ENCODE data around the gene XRCC3. TPM values are rescaled to one million over a fixed set of nuclear protein-coding genes. Genes with fewer than 3 reads are reported as not detected.

The XRCC3 gene
- total and polyA plus RNA-seq, 10 of the 15 experiments (the other 5 are each of a cell fraction or from before 2014, with no cell fraction given) = 0.37 to 52.0 (median 26.8) TPM

GRCh38 chr14:103668117-103668516, 47.1 kb downstream of the XRCC3 start:
- RAD21 ChIA-PET (ENCODE audit: unreplicated experiment) = no interaction called here
- Histone ChIP-seq H3K27ac (ENCODE audit: control insufficient read depth, insufficient read depth) (no peak overlapping the region), H3K9me3 (replicated peaks; ENCODE audit: control insufficient read depth, insufficient read depth, low read length) (no peaks in the 10 kb centered on the region), H3K27me3 (replicated peaks in 1 of 2; ENCODE audit: control insufficient read depth in 2 of 2, insufficient read depth in 2 of 2, low read length in 1 of 2) (no peaks in the 10 kb centered on the region), H3K4me3 (no peak overlapping the region), H3K79me2 (ENCODE audit: control insufficient read depth, insufficient read depth, low read length) (no peaks in the 10 kb centered on the region), H4K20me1 (ENCODE audit: control insufficient read depth, insufficient read depth) (no peaks in the 10 kb centered on the region), H3K4me2 (ENCODE audit: control insufficient read depth, insufficient read depth) (no peak overlapping the region), H3K36me3 (ENCODE audit: control insufficient read depth in 2 of 2, insufficient read depth in 2 of 2, low read length in 1 of 2) (peaks cover 12 to 30% of the 10 kb centered on the region in 2 experiments), H3K4me1 (ENCODE audit: control insufficient read depth, insufficient read depth, low read length) (no peaks in the 10 kb centered on the region), H3K9ac (ENCODE audit: control insufficient read depth, insufficient read depth, low read length) (no peak overlapping the region), H2AFZ (ENCODE audit: control insufficient read depth, low read depth, low read length) (no peak overlapping the region)
- intact Hi-C loops (cut with micrococcal nuclease; ENCODE audit: unreplicated experiment) (no loop called here), in situ Hi-C loops (cut with MboI) (no loop called here)
- CTCF ChIA-PET = interaction anchor here (1.1 to 1.2 kb wide), 2 partner anchors 9 to 12 kb away, joined by 3 to 4 read pairs; no protein-coding TSS in a partner anchor
- 99% methylated on average over 3 of the region's 3 CpGs for WGBS (ENCODE audit: insufficient coverage, insufficient replicate concordance, low lambda C conversion rate, missing lambda C conversion rate)
- no peak for FAIRE-seq
- no peak for ATAC-seq
- no TSS peak for BruUV-seq (replicated peaks)
- SMC1A ChIA-PET (ENCODE audit: uncharacterized antibody, unreplicated experiment) = interaction anchor here (1.0 to 1.3 kb wide), 2 partner anchors 9 to 12 kb away, joined by 3 read pairs; no protein-coding TSS in a partner anchor
- POLR2A ChIA-PET = no interaction called here
- no peak for DNase-seq (ENCODE audit: low read depth, low spot score)
- TF ChIP-seq ZBTB11 (CRISPR knock-in tag; IDR thresholded peaks at IDR 0.05) (no peak), TBL1XR1 (IDR thresholded peaks at IDR 0.05; ENCODE audit: low read depth, low read length) (no peak), SIN3A (IDR thresholded peaks at IDR 0.05; ENCODE audit: low read depth, low read length) (no peak), TARDBP (IDR thresholded peaks at IDR 0.05; ENCODE audit: borderline replicate concordance) (no peak), NR2C2 (IDR thresholded peaks at IDR 0.05; ENCODE audit: borderline replicate concordance, control insufficient read depth, insufficient read length, low read depth) (no peak), NR2C1 (IDR thresholded peaks at IDR 0.05) (no peak), ZSCAN29 (IDR thresholded peaks at IDR 0.05) (no peak), TCF3 (IDR thresholded peaks at IDR 0.05; ENCODE audit: borderline replicate concordance, insufficient read depth, low read depth, low read length) (no peak), MLLT1 (IDR thresholded peaks at IDR 0.05) (no peak)
- TF ChIP-seq, protein P1, sequence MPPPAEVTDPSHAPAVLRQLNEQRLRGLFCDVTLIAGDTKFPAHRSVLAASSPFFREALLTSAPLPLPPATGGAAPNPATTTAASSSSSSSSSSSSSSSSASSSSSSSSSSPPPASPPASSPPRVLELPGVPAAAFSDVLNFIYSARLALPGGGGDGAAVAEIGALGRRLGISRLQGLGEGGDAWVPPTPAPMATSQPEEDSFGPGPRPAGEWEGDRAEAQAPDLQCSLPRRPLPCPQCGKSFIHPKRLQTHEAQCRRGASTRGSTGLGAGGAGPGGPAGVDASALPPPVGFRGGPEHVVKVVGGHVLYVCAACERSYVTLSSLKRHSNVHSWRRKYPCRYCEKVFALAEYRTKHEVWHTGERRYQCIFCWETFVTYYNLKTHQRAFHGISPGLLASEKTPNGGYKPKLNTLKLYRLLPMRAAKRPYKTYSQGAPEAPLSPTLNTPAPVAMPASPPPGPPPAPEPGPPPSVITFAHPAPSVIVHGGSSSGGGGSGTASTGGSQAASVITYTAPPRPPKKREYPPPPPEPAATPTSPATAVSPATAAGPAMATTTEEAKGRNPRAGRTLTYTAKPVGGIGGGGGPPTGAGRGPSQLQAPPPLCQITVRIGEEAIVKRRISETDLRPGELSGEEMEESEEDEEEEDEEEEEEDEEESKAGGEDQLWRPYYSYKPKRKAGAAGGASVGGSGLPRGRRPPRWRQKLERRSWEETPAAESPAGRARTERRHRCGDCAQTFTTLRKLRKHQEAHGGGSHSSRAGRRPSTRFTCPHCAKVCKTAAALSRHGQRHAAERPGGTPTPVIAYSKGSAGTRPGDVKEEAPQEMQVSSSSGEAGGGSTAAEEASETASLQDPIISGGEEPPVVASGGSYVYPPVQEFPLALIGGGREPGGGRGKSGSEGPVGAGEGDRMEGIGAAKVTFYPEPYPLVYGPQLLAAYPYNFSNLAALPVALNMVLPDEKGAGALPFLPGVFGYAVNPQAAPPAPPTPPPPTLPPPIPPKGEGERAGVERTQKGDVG (CRISPR knock-in tag; IDR thresholded peaks at IDR 0.05) = no peak
- TF ChIP-seq, protein P2, sequence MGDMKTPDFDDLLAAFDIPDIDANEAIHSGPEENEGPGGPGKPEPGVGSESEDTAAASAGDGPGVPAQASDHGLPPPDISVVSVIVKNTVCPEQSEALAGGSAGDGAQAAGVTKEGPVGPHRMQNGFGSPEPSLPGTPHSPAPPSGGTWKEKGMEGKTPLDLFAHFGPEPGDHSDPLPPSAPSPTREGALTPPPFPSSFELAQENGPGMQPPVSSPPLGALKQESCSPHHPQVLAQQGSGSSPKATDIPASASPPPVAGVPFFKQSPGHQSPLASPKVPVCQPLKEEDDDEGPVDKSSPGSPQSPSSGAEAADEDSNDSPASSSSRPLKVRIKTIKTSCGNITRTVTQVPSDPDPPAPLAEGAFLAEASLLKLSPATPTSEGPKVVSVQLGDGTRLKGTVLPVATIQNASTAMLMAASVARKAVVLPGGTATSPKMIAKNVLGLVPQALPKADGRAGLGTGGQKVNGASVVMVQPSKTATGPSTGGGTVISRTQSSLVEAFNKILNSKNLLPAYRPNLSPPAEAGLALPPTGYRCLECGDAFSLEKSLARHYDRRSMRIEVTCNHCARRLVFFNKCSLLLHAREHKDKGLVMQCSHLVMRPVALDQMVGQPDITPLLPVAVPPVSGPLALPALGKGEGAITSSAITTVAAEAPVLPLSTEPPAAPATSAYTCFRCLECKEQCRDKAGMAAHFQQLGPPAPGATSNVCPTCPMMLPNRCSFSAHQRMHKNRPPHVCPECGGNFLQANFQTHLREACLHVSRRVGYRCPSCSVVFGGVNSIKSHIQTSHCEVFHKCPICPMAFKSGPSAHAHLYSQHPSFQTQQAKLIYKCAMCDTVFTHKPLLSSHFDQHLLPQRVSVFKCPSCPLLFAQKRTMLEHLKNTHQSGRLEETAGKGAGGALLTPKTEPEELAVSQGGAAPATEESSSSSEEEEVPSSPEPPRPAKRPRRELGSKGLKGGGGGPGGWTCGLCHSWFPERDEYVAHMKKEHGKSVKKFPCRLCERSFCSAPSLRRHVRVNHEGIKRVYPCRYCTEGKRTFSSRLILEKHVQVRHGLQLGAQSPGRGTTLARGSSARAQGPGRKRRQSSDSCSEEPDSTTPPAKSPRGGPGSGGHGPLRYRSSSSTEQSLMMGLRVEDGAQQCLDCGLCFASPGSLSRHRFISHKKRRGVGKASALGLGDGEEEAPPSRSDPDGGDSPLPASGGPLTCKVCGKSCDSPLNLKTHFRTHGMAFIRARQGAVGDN (IDR thresholded peaks at IDR 0.05) = no peak
